Measurements from ENCODE around the gene WFDC1.

Gene WFDC1

DNA sequence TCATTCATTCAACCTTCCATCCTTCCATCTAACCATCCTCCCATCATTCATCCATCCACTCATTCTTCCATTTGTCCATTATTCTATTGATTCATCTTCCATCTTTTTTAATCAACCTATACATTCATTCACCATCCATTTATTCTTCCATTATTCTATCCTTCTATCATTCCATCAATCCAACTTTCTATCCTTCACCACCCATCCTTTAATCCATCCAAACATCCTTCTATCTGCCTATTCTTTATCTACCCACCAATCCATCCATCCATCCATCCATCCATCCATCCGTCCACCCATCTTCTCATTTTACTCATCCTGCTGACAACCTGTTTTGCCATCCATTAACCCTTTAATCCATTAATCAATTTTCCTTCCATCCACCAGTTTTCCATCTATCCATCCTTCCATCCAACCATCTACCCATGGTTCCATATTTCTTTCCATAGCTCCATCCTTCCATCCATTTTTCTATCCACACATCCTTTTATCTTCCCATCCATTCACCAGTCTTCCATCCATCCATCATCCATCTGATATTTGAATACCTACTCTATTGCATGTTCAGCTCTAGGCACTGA, 21.8 kb upstream of the WFDC1 start:
- no peak for DNase-seq (ENCODE audit: low read depth)

GRCh38 chr16:84274515-84274914, 20.2 kb upstream of the WFDC1 start:
- DNase-seq (ENCODE audit: low read depth): no peak

DNA sequence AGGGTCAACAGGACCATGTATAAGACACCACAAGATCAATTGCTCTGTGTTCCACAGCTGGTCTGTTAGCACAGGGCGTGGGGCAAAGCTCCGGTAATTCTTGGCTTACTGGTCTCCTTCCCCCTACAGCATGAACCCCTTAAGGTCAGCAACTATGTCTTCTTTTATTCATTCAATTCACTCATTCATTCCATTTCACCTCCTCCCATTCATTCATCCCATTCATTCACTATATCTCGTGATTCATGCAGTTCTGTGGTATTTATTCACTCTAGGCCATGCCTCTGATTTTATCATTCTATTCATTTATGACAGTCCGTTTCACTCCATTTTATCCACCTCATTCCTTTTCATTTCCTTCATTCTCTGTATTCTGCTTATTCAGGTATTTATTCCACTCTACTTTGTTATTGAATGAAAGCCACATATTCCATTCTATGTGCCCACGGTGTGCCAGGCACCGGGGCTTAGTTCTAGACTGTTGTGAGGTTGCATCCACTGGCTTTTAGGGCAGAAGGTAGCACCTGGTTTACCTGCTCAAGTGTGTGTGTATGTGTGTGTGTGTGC, 19.0 kb upstream of the WFDC1 start:
- no peak for DNase-seq (ENCODE audit: low read depth)

- DNase-seq (ENCODE audit: low read depth): peak; percentile 60
Measured at GRCh38 chr16:84277244-84277823, 17.3 kb upstream of the WFDC1 start.

- DNase-seq (ENCODE audit: low read depth): no peak
Measured at GRCh38 chr16:84278333-84278732, 16.3 kb upstream of the WFDC1 start.

GRCh38 chr16:84278968-84279367, 15.7 kb upstream of the WFDC1 start:
- no peak for DNase-seq (ENCODE audit: low read depth)

DNA sequence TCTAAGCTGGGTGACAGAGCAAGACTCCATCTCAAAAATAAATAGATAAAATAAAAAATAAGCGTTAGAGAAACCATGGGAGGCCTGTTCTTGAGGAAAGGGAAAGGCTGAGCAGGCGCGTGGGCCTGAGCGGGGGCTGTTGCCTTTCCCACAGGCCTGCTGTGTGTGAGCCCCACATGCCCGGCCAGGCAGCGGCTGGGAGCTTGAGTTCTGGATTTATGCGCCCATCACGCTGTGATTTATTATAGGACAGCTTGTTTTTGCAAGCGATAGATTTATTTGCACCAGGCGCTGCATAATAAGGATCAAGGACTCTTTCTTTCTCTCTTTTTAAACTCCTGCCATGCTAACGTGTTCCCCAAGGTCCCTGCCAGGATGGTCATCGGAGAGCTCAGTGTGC, 14.8 kb upstream of the WFDC1 start:
- DNase-seq (ENCODE audit: low read depth): no peak

DNA sequence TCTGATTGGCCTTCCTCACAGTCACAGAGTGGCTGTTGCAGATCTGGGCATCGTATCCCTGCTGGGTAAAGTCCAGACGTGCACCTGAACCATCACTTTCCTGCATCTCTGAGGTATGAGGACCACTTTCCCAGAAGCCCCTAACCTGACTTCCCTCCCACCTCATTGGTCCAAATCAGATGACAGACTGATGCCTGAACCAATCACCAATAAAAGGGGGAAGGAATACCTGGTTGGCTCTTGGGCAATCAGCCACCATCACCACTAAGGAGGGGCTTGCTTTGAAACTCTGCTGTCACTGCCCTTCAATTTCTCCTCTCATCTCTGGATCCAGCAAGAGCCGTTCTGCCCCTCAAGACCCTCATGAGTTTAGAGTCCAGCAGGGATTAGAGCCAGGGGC, 13.6 kb upstream of the WFDC1 start:
- no peak for DNase-seq (ENCODE audit: low read depth)

- no peak for DNase-seq (ENCODE audit: low read depth)
Measured at GRCh38 chr16:84282533-84282932, 12.1 kb upstream of the WFDC1 start.

GRCh38 chr16:84283314-84284153, 11.1 kb upstream of the WFDC1 start:
- DNase-seq (ENCODE audit: low read depth): no peak

DNA sequence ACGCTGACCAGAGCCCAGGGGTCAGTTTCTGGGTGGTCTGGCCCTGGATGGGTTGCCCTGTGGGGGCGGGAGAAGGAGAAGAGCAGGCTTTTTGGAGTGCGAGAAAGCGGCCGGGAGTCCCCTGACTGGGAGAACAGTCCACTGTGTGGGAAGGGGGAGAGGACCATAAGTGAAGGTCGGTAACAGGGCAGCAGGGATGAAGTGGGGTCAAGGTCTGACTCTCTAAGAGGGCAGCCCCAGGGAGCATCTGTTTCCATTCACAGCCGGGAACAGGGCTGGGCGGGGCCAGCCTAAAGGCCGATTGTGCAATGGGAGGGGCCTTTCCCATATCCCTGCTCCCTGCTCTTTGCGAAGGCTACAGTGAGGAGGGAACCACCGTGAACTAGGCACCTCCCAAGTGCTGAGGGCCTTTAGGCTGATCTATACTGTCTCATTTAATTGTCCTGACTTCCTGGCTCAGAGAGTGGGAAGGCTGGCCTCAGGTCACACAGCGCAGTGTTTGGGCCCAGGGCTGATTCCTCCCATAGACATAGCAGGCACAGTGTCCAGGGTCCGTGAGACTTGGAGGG, 10.4 kb upstream of the WFDC1 start:
- no peak for DNase-seq (ENCODE audit: low read depth)

DNA sequence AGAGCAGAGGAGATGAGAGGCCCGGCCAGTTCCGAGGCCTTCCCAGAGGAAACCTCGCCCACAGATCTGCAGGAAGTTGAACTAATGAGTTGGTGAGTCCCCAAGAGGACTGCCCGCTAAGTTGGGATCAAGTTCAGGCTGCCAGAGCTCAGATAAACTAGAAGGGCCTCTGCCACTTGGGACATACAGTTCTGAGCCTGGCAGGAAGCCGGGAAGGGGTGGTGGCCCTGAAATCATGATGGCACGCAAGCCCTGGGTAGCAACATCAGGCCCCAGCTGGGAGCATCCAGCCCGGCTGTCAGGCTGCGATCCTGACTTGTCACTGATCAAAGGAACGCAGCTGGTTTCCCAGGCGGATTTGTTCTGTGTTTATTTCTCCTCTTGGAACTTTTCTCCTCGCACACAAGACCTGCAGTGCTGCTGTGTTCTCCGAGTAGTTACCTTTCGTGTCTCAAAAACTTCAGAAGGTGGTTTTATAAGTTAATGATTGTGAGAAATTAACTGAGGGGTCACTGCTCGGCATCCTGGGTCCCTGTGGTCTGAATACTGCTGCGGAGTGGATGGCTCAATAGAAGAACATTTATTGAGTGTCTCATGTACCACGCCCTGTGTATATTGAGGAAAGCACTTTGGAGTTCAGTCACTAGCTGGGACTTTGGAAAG, 8.0 kb upstream of the WFDC1 start:
- DNase-seq (ENCODE audit: low read depth): no peak

DNA sequence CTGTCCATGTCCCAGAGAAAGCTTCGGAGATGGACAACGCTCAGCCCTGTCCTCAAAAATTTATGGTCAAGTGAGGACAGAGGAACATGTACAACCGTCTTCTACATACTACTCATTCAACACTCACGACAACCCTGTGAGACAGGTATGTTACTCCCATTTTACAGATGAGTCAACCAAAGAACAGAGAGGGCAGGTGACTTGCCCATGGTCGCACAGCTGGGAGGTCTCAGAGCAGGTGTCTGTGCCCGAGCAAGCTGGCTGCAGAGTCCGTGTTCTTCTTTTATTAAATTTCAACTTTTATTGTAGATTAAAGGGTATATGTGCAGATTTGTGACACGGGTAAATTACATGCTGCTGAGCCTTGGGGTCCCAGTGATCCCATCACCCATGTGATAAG, 5.8 kb upstream of the WFDC1 start:
- no peak for DNase-seq (ENCODE audit: low read depth)

DNA sequence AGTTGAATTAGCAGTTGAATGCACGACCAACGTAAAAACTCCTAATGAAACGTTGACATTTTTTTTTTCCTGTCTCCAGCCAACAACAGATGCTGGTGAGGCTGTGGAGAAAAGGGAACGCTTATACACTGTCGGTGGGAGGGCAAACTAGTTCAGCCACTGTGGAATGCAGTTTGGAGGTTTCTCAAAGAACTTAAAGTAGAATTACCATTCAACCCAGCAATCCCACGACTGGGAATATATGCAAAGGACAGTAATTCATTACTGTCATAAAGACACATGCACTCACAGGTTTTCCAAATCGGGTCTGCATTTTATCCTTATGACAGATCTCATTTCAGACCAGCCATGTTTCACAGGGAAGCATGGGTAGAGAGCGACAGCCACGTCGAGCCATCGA, 3.5 kb upstream of the WFDC1 start:
- DNase-seq (ENCODE audit: low read depth): no peak

DNA sequence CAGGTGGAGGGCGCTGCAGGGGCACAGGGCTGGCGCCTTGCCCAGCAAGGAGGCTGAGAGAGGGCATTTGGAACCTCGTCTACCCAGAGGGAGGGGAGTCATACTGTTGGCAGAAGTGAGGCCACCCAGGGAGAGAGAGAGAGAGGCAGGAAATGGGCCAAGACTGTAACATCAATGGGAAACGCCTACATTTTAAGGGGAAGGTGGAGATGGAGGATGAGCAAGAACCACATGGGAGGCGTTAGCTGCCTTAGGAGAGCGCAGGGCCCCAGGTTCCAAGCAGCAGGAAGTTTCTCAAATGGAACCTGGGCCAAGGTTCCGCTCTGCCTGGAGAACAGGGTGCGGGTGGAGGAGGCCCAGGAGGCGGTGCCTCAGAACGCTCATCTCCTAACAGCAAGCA, 2.7 kb upstream of the WFDC1 start:
- DNase-seq (ENCODE audit: low read depth): no peak

DNA sequence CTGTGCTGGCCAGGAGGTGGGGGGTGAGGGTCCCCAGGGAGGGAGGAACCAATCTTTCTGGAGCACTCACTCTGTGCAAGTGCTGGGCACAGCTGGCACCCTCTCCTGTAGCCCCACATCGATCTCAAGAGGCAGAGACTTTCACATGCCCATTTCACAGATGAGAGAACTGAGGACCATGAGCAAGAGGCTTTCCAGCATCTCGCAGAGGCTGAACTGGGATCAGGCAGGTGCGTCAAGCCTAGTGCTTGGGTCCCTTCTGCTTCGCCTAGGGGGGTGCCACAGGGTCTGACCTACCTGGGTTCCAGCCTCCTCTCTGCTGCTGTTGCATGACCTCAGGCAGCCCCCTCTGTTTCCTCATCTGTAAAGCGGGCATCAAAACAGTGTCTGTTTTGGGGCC, 1.3 kb upstream of the WFDC1 start:
- DNase-seq (ENCODE audit: low read depth): no peak

DNA sequence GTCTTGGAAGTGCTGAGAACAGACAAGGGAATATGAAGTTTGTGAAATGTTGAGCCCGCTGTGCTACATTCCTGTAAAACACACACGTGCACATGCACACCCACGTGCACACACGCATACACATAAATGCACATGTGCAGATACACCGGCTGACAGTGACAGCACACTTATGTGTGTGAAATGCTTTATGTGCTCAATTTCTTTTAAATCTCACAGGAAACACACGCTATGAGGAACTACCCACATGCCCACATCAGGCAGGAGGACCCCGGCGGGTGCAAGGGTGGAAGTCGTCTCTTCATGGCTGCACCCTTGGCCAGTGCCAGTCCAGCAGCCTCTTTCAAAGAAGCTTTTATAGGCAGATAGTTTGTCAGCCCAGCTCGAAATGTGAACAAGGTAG, 561 bp upstream of the WFDC1 start:
- DNase-seq (ENCODE audit: low read depth): no peak

GRCh38 chr16:84295203-84295860, 654 bp downstream of the WFDC1 start:
- DNase-seq (ENCODE audit: low read depth): no peak

GRCh38 chr16:84298376-84298899, 3.8 kb downstream of the WFDC1 start:
- no peak for DNase-seq (ENCODE audit: low read depth)

- DNase-seq (ENCODE audit: low read depth): no peak
Measured at GRCh38 chr16:84299734-84300440, 5.2 kb downstream of the WFDC1 start.
